B cell (primary cell): ENCODE results near the gene FUOM. TPM values are rescaled to one million over a fixed set of nuclear protein-coding genes. Genes with fewer than 3 reads are reported as not detected.

Source experiments
- ATAC-seq: fragments of 200-7000 bp; cut with Tn5 transposase; one replicate; pipeline ENCODE4 v1.10.0; 2021; ENCODE audit warnings: low read depth, mild to moderate bottlenecking, moderate number of reproducible peaks, moderate library complexity
- CTCF ChIA-PET: fragments of 350-600 bp; sonication (Branson Sonifier 250); formaldehyde crosslinking; loops from one replicate; lab custom pipeline; 2021; ENCODE audit warnings: antibody characterized with exemption, inconsistent platforms; lab: Charles Lee
- POLR2A ChIA-PET: fragments of 350-600 bp; sonication (Branson Sonifier 250); formaldehyde crosslinking; loops from one replicate; lab custom pipeline; 2021; ENCODE audit warnings: antibody characterized with exemption; lab: Charles Lee
- DNase-seq: peaks from one replicate; pipeline ENCODE4 v3.0.0; 2013
- H2AFZ ChIP-seq: 2 replicates; pipeline ENCODE4 v1.6.1; 2012; ENCODE audit warnings: mild to moderate bottlenecking, low read depth, low read length; ENCODE audit not compliant: insufficient read depth, poor library complexity, severe bottlenecking
- H3K27ac ChIP-seq, 2 donors: 1 replicate in 1 of 2; 2 replicates in 1 of 2; pipeline ENCODE4 v1.5.1; 2012 to 2013; ENCODE audit warnings: low read length in 2 of 2, mild to moderate bottlenecking in 2 of 2, moderate library complexity in 1 of 2
- H3K27me3 ChIP-seq, 4 experiments: fragments of 200-600 bp in 1 of 4; sonication (generic) in 1 of 4; replicated peaks in 1 of 4; 1 replicate in 2 of 4; 2 replicates in 2 of 4; pipeline versions ENCODE4 v1.6.1 to v1.7.0; 2013 to 2016; ENCODE audit warnings: low read length in 3 of 4, mild to moderate bottlenecking in 2 of 4, mixed read lengths in 1 of 4, moderate library complexity in 1 of 4; ENCODE audit not compliant: insufficient read depth in 4 of 4, control insufficient read depth in 3 of 4; ENCODE audit errors: control extremely low read depth in 1 of 4
- H3K36me3 ChIP-seq, 2 experiments: replicated peaks in 1 of 2; 1 replicate in 1 of 2; 2 replicates in 1 of 2; pipeline versions ENCODE4 v1.6.1 to v1.7.1; 2013; ENCODE audit warnings: low read length in 1 of 2; ENCODE audit not compliant: insufficient read depth in 2 of 2, control insufficient read depth in 1 of 2; ENCODE audit errors: control extremely low read depth in 1 of 2, extremely low read depth in 1 of 2
- H3K4me1 ChIP-seq, 2 donors: fragments of 200-600 bp in 1 of 2; sonication (generic) in 1 of 2; 1 replicate in 1 of 2; 2 replicates in 1 of 2; pipeline versions ENCODE4 v1.5.1 to v1.6.1; 2013 to 2017; ENCODE audit warnings: low read length in 2 of 2; ENCODE audit not compliant: control insufficient read depth in 2 of 2, insufficient read depth in 2 of 2
- H3K4me2 ChIP-seq: replicated peaks from 2 replicates; pipeline ENCODE3; 2012; ENCODE audit warnings: mild to moderate bottlenecking, low read depth, low read length; ENCODE audit not compliant: poor library complexity, severe bottlenecking
- H3K4me3 ChIP-seq, 5 experiments: fragments of 200-600 bp in 1 of 5; sonication (generic) in 1 of 5; 1 replicate in 3 of 5; 2 replicates in 2 of 5; pipeline versions ENCODE4 v1.5.1 to v1.7.0; 2011 to 2016; ENCODE audit warnings: low read length in 4 of 5, mild to moderate bottlenecking in 4 of 5, low read depth in 2 of 5, control low read depth in 1 of 5, moderate library complexity in 1 of 5; ENCODE audit not compliant: insufficient read depth in 1 of 5; ENCODE audit errors: control extremely low read depth in 1 of 5, extremely low read depth in 1 of 5
- H3K79me2 ChIP-seq: fragments of 200-600 bp; sonication (generic); one replicate; pipeline ENCODE4 v1.6.0; 2016; ENCODE audit warnings: low read length; ENCODE audit not compliant: control insufficient read depth, insufficient read depth
- H3K9ac ChIP-seq: fragments of 200-600 bp; sonication (generic); 2 replicates; pipeline ENCODE4 v1.6.1; 2017; ENCODE audit warnings: mild to moderate bottlenecking, low read length, moderate library complexity
- H3K9me3 ChIP-seq, 3 donors: one replicate each; pipeline versions ENCODE4 v1.6.1 to v1.7.1; 2013; ENCODE audit warnings: low read length in 2 of 3; ENCODE audit not compliant: control insufficient read depth in 2 of 3, insufficient read depth in 1 of 3; ENCODE audit errors: control extremely low read depth in 1 of 3
- H4K20me1 ChIP-seq: 2 replicates; pipeline ENCODE4 v1.6.0; 2012; ENCODE audit warnings: mild to moderate bottlenecking, low read length; ENCODE audit not compliant: insufficient read depth, control insufficient read depth, poor library complexity, severe bottlenecking
- H3K27ac Mint-ChIP-seq: one replicate; pipeline ENCODE4 v1.8.0; 2021; ENCODE audit warnings: mixed read lengths
- H3K27me3 Mint-ChIP-seq: one replicate; pipeline ENCODE4 v1.8.0; 2021; ENCODE audit warnings: mixed read lengths
- H3K4me1 Mint-ChIP-seq: one replicate; pipeline ENCODE4 v1.8.0; 2021; ENCODE audit warnings: mixed read lengths
- H3K4me3 Mint-ChIP-seq: one replicate; pipeline ENCODE4 v1.8.0; 2021; ENCODE audit warnings: mixed read lengths
- H3K9me3 Mint-ChIP-seq: one replicate; pipeline ENCODE4 v1.8.0; 2022; ENCODE audit warnings: mixed read lengths; ENCODE audit not compliant: insufficient read depth
- EZH2 ChIP-seq: IDR thresholded peaks from 2 replicates; pipeline ENCODE4 v1.6.1; 2012; ENCODE audit warnings: borderline replicate concordance, low read depth, mild to moderate bottlenecking, moderate library complexity, low read length; ENCODE audit not compliant: insufficient read depth, poor library complexity, severe bottlenecking
- WGBS: methylation state at CpG from one replicate; pipeline ENCODE4 v1.1.5; 2013; ENCODE audit warnings: missing lambda C conversion rate; ENCODE audit not compliant: insufficient coverage; 5-methylcytosine and 5-hydroxymethylcytosine counted together
- intact Hi-C: fragments of 100-400 bp; cut with micrococcal nuclease; formaldehyde crosslinking; loops from one replicate; pipeline ENCODE4 v1.10.0; 2022
- polyA plus RNA-seq: library from polyadenylated mRNA; depleted of rRNA; stranded (reverse); fragments of >200 nt; gene quantifications from 2 replicates; pipeline ENCODE4 v1.2.3, GENCODE V29; 2012
- total RNA-seq, 2 donors: library from RNA; stranded (reverse); fragments of 120-200 nt in 1 of 2; gene quantifications; 1 replicate in 1 of 2; 2 replicates in 1 of 2; pipeline versions ENCODE4 v1.2.3 to v1.2.4, GENCODE V29; 2013 to 2022
- TF ChIP-seq, protein P1 (sequence below): fragments of 200-600 bp; IDR thresholded peaks from one replicate; pipeline ENCODE4 v1.8.0; 2022; ENCODE audit warnings: antibody characterized with exemption, mild to moderate bottlenecking

Gene FUOM
- total and polyA plus RNA-seq, 2 donors (not counting 1 experiment from before 2014, with no cell fraction given): 23.8 to 30.7 TPM

DNA sequence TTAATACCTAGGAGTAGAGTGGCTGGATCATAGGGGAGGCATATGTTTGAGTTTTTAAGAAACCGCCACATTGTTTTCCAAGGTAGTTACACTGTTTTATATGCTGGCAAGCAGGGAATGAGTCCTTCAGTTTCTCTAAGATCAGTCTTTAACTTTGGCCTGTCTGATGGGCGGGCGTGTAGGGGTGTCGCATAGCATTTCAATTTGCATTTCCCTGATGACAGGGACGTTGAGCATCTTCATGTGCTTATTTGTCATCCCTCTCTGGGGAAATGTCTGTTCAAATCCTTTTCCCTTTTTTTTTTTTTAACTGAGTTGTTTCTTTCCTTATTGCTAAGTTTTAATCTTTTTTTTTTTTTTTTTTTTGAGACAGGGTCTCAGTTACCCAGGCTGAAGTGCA lies 46.0 kb upstream of the FUOM start:
- Histone ChIP-seq H3K27ac (no peak overlapping the region), H3K4me3 (no peak overlapping the region), H4K20me1 (peaks cover 70% of the 10 kb centered on the region), H3K9ac (no peak overlapping the region), H3K27me3 (no peaks in the 10 kb centered on the region), H3K36me3 (peaks cover 9 to 50% of the 10 kb centered on the region in 2 experiments), H3K9me3 (peaks cover 0 to 3% (median 3%) of the 10 kb centered on the region in 3 donors), H3K4me1 (peaks cover 23 to 25% of the 10 kb centered on the region in 2 donors), H3K79me2 (peaks cover 24% of the 10 kb centered on the region), H3K4me2 (no peak overlapping the region), H2AFZ (no peak overlapping the region)
- DNase-seq: no peak
- ChIA-PET POLR2A (interaction anchor here (0.7 kb wide), 1 partner anchor 51 kb away, joined by 7 read pairs; no protein-coding TSS in a partner anchor), CTCF (interaction anchor here (0.7 kb wide), 1 partner anchor 42 kb away, joined by 3 read pairs; no protein-coding TSS in a partner anchor)
- WGBS: 100% methylated on average over 2 of the region's 5 CpGs
- Mint-ChIP-seq H3K4me1 (peaks cover 55% of the 10 kb centered on the region), H3K27me3 (no peaks in the 10 kb centered on the region), H3K9me3 (no peaks in the 10 kb centered on the region), H3K4me3 (no peak overlapping the region), H3K27ac (no peak overlapping the region)
- intact Hi-C loops: loop anchor here (10.0 kb wide), 1 partner anchor 91 kb away; no protein-coding TSS in a partner anchor
- no peak for ATAC-seq
- TF ChIP-seq, protein P1, sequence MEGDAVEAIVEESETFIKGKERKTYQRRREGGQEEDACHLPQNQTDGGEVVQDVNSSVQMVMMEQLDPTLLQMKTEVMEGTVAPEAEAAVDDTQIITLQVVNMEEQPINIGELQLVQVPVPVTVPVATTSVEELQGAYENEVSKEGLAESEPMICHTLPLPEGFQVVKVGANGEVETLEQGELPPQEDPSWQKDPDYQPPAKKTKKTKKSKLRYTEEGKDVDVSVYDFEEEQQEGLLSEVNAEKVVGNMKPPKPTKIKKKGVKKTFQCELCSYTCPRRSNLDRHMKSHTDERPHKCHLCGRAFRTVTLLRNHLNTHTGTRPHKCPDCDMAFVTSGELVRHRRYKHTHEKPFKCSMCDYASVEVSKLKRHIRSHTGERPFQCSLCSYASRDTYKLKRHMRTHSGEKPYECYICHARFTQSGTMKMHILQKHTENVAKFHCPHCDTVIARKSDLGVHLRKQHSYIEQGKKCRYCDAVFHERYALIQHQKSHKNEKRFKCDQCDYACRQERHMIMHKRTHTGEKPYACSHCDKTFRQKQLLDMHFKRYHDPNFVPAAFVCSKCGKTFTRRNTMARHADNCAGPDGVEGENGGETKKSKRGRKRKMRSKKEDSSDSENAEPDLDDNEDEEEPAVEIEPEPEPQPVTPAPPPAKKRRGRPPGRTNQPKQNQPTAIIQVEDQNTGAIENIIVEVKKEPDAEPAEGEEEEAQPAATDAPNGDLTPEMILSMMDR: no peak
- no peak for TF ChIP-seq EZH2

DNA sequence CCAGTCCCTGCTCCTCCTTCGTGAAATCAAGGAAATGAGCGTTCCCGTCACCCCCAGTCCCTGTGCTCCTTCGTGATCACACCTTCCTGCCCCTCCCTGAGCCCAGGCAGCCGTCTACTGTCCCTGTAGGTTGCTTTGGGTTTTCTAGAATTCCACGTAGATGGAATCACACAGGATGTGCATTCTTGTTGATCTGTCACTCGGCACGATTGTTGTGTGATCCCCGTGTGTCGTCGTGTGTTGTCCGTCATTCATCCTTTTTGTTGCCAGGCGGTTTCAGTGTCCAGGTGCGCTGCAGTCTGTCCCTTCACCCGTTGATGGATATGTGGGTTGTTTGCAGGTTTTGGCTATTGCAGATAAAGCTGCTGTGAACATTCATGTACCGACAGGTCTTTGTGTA lies 45.5 kb upstream of the FUOM start:
- Histone ChIP-seq H3K27me3 (no peaks in the 10 kb centered on the region), H2AFZ (no peak overlapping the region), H3K9ac (no peak overlapping the region), H3K9me3 (peaks cover 0 to 3% (median 3%) of the 10 kb centered on the region in 3 donors), H3K79me2 (peaks cover 24% of the 10 kb centered on the region), H3K4me2 (no peak overlapping the region), H3K4me3 (no peak overlapping the region), H4K20me1 (peaks cover 69% of the 10 kb centered on the region), H3K4me1 (peaks cover 23 to 25% of the 10 kb centered on the region in 2 donors), H3K27ac (no peak overlapping the region), H3K36me3 (peaks cover 7 to 50% of the 10 kb centered on the region in 2 experiments)
- H3K4me3 Mint-ChIP-seq: no peak overlapping the region
- intact Hi-C loops: loop anchor here (10.0 kb wide), 1 partner anchor 91 kb away; no protein-coding TSS in a partner anchor
- POLR2A ChIA-PET: no interaction called here
- CTCF ChIA-PET: no interaction called here
- H3K9me3 Mint-ChIP-seq: no peaks in the 10 kb centered on the region
- 91% methylated on average over 13 of the region's 16 CpGs for WGBS
- no peaks in the 10 kb centered on the region for H3K27me3 Mint-ChIP-seq
- ATAC-seq (no peak), DNase-seq (no peak)
- no peak overlapping the region for H3K27ac Mint-ChIP-seq
- peaks cover 56% of the 10 kb centered on the region for H3K4me1 Mint-ChIP-seq
- TF ChIP-seq EZH2: no peak
- TF ChIP-seq, protein P1: no peak
